GM18861 (cell line): ENCODE measurements around the gene OR6C76.
"Not testable (repeated sequence)": the region's sequence is repeated elsewhere in the genome, so short reads cannot be mapped to it uniquely, and the experiment has no call there.

Source experiments
- ATAC-seq: cut with Tn5 transposase; IDR thresholded peaks from one replicate; pipeline ENCODE4 v1.9.1; 2021; ENCODE audit not compliant: unreplicated experiment

The OR6C76 gene

GRCh38 chr12:55425954-55426353 is at the start of gene OR6C76:
TSS of gene OR6C76 (plus strand) at chr12:55426254. CDS start at chr12:55426254, 0 bp downstream.
- no peak for ATAC-seq

GRCh38 chr12:55385891-55386290 is 40.2 kb upstream of the OR6C76 start:
- no peak for ATAC-seq

GRCh38 chr12:55392032-55392795 is 33.8 kb upstream of the OR6C76 start:
- no peak for ATAC-seq

GRCh38 chr12:55396326-55396725 is 29.7 kb upstream of the OR6C76 start:
- ATAC-seq = no peak

- no peak for ATAC-seq
Observed at GRCh38 chr12:55400229-55400628, 25.8 kb upstream of the OR6C76 start, which contains the start of gene OR6C65. TSS of gene OR6C65 (plus strand) at chr12:55400529. CDS start at chr12:55400529, 0 bp downstream.

- no peak for ATAC-seq
Observed at GRCh38 chr12:55407866-55408265, 18.2 kb upstream of the OR6C76 start.

GRCh38 chr12:55409133-55409532 is 16.9 kb upstream of the OR6C76 start:
- not testable (repeated sequence) for ATAC-seq

- not testable (repeated sequence) for ATAC-seq
Observed at GRCh38 chr12:55412138-55412537, 13.9 kb upstream of the OR6C76 start.

GRCh38 chr12:55413498-55414388 is 12.3 kb upstream of the OR6C76 start:
- not testable (repeated sequence) for ATAC-seq

GRCh38 chr12:55414396-55414823 is 11.6 kb upstream of the OR6C76 start:
- ATAC-seq = not testable (repeated sequence)

- not testable (repeated sequence) for ATAC-seq
Observed at GRCh38 chr12:55414889-55415288, 11.2 kb upstream of the OR6C76 start.

- no peak for ATAC-seq
Observed at GRCh38 chr12:55416961-55417360, 9.1 kb upstream of the OR6C76 start.

GRCh38 chr12:55420307-55420962 is 5.6 kb upstream of the OR6C76 start:
- no peak for ATAC-seq

GRCh38 chr12:55428331-55429243 is 2.5 kb downstream of the OR6C76 start:
- ATAC-seq = no peak

GRCh38 chr12:55441233-55441632 is 15.2 kb downstream of the OR6C76 start:
- ATAC-seq = not testable (repeated sequence)

- no peak for ATAC-seq
Observed at GRCh38 chr12:55443776-55444175, 17.7 kb downstream of the OR6C76 start, which contains the start of gene OR6C2. TSS of gene OR6C2 (plus strand) at chr12:55444076. CDS start at chr12:55452214, 8,138 bp downstream.

- ATAC-seq = no peak
Observed at GRCh38 chr12:55445357-55445756, 19.3 kb downstream of the OR6C76 start.

- ATAC-seq = no peak
Observed at GRCh38 chr12:55446326-55446725, 20.3 kb downstream of the OR6C76 start.

- no peak for ATAC-seq
Observed at GRCh38 chr12:55448825-55449224, 22.8 kb downstream of the OR6C76 start.

GRCh38 chr12:55464926-55465325 is 38.9 kb downstream of the OR6C76 start:
- not testable (repeated sequence) for ATAC-seq
